Adipose tissue (tissue), 3 donors: ENCODE results near the gene DOCK2. TPM values are rescaled to one million over a fixed set of nuclear protein-coding genes. Genes with fewer than 3 reads are reported as not detected.
"Not testable (repeated sequence)": the region's sequence is repeated elsewhere in the genome, so short reads cannot be mapped to it uniquely, and the experiment has no call there.

ENCODE experiments used
- H3K27ac ChIP-seq: one replicate; pipeline ENCODE4 v1.5.1; 2013; ENCODE audit warnings: low read depth, low read length
- WGBS, 3 donors: extraction: QIAGEN DNeasy Blood & Tissue Kit; methylation state at CpG; one replicate each; pipeline ENCODE4 v1.1.7; 2013; 5-methylcytosine and 5-hydroxymethylcytosine counted together
- polyA plus RNA-seq, 3 donors: library from polyadenylated mRNA; stranded (reverse); fragments of 200-250 nt; gene quantifications; one replicate each; pipeline ENCODE4 v1.2.3, GENCODE V29; 2013
- donor health status: healthy with polysubstance abuse.
- donor health status: Bipolar disorder and iron deficiency.
- donor health status: healthy.

The DOCK2 gene
- polyA plus RNA-seq, 3 donors: 1.3 to 7.0 (median 6.8) TPM

- 72 to 82% (median 77%) methylated on average over 8 of the region's 8 CpGs for WGBS, 3 donors
Observed at GRCh38 chr5:169763376-169764017, 126.4 kb downstream of the DOCK2 start.

DNA sequence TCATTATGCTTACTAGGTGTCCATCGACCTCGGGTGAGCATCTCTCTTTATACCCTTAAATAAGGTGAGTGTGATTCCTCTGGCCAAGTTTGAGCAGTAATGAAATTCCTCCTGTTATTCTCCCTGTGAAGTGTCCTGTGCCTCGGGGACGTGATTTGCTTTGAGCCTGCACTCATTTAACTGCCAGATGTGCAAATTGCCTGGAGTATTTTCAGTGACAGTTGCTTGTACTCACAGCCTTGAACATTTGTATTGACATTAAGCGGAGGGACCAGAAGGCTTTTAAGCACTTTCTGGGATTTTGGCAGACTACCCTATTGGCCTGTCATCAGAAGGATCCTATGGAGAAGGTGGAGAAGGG, 126.9 kb downstream of the DOCK2 start:
- WGBS, 3 donors: 72 to 82% (median 81%) methylated on average over 5 of the region's 5 CpGs
- H3K27ac ChIP-seq: no peak overlapping the region

More at GRCh38 chr5:169763376-169764017, 126.4 kb downstream of the DOCK2 start:
- no peak overlapping the region for H3K27ac ChIP-seq

- 79 to 88% (median 79%) methylated on average over 3 of the region's 3 CpGs for WGBS, 3 donors
- no peak overlapping the region for H3K27ac ChIP-seq
Observed at GRCh38 chr5:169765176-169765996, 128.3 kb downstream of the DOCK2 start.

- 92 to 96% (median 94%) methylated on average over 6 of the region's 6 CpGs for WGBS, 3 donors
- not testable (repeated sequence) for H3K27ac ChIP-seq
Observed at GRCh38 chr5:169766943-169767342, 129.9 kb downstream of the DOCK2 start.

GRCh38 chr5:169767938-169768337, 130.9 kb downstream of the DOCK2 start:
- no peak overlapping the region for H3K27ac ChIP-seq
- WGBS, 3 donors: 33 to 79% (median 69%) methylated on average over 6 of the region's 6 CpGs

- WGBS, 3 donors: 28 to 82% (median 60%) methylated on average over 1 of the region's 1 CpG
- H3K27ac ChIP-seq: no peak overlapping the region
Observed at GRCh38 chr5:169768416-169768815, 131.3 kb downstream of the DOCK2 start.

- WGBS, 3 donors: 58 to 79% (median 64%) methylated on average over 1 of the region's 1 CpG
- no peak overlapping the region for H3K27ac ChIP-seq
Observed at GRCh38 chr5:169770109-169770508, 133.0 kb downstream of the DOCK2 start.

- H3K27ac ChIP-seq: no peak overlapping the region
- 76 to 87% (median 86%) methylated on average over 2 of the region's 2 CpGs for WGBS, 3 donors
Observed at GRCh38 chr5:169772256-169772655, 135.2 kb downstream of the DOCK2 start.

- H3K27ac ChIP-seq: no peak overlapping the region
- WGBS, 3 donors: 64 to 82% (median 73%) methylated on average over 6 of the region's 6 CpGs
Observed at GRCh38 chr5:169772688-169773087, 135.6 kb downstream of the DOCK2 start.

DNA sequence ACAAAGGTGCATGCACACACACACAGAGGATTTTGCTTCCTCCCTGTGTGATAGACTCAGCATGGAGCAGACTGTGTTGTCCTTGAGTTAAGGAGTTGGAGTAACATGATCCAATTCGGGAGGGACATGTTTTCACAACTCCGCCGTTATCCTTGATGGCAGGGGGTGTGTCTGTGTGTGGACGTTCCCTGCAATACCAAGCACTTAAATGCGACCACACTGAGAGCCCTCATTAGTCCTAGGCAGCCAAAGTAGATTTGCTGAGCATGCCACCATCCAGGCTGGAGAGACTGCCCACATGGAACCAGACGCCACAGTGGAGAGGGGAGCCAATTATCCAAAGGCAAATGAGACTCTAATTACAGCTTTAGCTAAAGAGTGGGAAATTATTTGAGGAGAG, 140.1 kb downstream of the DOCK2 start:
- H3K27ac ChIP-seq: no peak overlapping the region
- 59 to 74% (median 60%) methylated on average over 6 of the region's 6 CpGs for WGBS, 3 donors

DNA sequence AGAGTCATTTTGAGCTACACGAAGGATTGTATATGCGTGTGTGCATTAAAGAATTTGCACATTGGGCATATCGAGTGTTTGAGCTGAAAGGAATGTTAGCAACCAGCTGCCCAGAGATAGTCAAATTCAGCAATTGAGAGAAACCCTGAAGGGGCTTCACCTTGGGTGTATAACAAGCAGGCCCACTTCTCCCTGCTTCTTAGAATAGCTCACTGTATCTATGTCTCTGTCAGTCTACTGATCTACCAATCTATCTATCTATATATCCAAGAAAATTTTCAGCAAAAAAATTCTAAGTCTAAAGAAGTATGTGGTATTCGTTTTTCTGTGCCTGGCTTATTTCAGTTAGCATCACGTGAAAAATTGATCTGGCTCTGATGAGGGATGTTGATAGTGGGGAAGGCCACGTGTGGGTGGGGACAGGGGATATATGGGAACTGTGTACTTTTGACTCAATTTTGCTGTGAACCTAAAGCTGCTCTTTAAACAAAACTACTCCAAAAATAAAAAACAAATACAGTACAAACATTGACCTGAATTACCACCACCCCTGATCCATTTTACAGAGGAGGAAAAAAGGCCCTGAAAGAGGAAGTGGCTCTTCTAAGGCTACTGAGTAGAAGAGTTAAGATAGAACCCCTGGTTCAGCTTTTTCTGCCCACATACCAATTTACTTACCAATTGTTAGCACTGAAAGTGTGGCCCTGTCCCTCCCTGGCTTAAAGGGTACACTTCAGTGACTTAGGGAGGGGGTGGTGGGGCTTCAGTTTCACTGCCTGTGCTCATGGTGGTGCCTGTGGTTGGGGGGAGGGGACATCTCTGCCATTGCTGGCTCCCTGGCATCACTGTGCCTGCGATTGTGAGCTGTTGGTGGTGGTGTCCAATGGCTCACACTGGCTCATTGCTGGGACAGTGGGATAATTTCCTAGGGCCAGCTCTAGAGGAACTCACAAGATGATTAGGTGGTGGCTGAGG, 141.8 kb downstream of the DOCK2 start:
- 71 to 82% (median 78%) methylated on average over 7 of the region's 7 CpGs for WGBS, 3 donors
- no peak overlapping the region for H3K27ac ChIP-seq

DNA sequence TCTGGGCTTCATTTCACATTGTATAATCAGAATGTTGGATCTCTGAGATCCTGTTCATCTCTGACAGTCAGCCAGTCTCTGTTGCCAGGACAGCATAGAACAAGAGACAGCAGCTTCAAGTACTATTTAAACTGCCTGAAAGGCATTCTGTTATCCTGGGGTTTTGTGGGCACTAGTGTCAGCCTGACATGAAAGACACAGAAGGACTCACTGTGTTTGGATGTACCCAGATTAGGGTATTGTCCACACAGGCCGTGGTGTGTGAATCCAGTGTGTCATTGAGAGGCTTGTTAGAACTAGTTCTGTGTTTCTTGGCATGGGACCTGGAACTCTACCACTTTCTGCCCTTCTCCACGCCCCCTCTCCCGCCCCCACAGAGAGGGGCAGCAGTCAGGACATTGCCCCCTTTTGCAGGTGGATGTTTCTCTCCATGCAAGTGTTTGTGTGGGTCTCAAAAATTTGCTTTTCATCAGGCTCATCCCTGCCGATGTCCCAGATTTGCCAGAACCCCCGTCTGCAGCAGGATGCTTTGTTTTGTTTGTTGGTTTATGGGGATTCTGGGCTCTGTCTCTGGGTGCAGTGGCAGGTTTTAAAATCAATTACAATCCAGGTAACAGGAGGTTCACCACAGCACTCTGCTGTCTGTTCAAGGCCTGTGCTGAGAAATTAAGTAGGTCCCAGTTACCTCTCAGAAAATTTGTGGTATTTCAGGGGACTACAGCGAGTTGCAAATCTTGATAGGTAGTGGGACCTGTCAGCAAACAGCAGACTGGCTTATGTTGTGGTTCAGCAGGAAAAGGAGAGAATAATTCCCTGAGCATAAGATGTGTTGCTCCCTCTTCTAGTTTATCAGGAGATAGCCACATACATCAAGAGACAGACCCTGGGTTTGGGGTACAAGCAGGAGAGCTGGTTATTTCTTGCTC, 144.6 kb downstream of the DOCK2 start:
- no peak overlapping the region for H3K27ac ChIP-seq
- 76 to 81% (median 77%) methylated on average over 6 of the region's 6 CpGs for WGBS, 3 donors

DNA sequence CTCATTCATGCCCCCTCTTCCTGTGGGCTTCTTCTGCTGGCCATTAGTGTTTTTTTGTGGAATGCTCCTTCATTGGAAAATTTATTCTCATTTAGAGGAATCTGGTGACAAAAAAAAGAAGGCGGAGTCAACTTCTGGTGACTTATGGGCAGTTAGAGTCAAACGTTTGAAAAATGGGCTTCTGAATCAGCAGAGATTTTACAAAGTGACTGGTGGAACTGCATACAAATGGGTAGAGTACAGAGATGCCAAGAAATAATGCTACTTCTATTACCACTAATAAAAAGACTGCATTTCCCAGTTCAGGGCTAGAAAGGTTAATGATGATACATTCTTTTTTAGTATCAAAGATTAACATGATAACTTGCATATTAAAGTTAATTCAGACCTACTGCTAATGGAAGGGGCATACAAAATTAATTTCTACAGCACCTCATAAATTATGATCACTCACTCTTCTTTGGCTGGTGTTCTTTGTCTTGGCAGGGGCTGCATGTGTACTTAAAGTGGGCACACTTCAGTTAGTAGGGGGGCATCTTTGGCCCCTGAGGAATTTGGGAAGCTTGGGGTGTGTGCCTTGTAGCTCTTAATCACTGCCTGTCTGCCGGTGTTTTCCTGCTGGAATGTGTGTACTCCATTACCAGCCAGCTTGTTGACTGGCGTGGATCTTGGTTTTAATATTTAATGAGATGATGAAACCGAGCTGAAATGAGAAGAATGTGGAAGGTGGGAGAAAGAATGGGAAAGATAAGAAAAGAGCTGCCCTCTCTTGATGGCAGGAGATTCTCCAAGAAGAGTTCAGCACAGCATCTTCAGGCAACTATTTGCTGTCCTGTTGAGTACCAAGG, 148.9 kb downstream of the DOCK2 start:
- H3K27ac ChIP-seq: no peak overlapping the region
- WGBS, 3 donors: 63 to 74% (median 64%) methylated on average over 5 of the region's 5 CpGs

GRCh38 chr5:169788168-169788567, 151.1 kb downstream of the DOCK2 start:
- WGBS, 3 donors: 46 to 61% (median 57%) methylated on average over 5 of the region's 5 CpGs
- H3K27ac ChIP-seq: no peak overlapping the region

DNA sequence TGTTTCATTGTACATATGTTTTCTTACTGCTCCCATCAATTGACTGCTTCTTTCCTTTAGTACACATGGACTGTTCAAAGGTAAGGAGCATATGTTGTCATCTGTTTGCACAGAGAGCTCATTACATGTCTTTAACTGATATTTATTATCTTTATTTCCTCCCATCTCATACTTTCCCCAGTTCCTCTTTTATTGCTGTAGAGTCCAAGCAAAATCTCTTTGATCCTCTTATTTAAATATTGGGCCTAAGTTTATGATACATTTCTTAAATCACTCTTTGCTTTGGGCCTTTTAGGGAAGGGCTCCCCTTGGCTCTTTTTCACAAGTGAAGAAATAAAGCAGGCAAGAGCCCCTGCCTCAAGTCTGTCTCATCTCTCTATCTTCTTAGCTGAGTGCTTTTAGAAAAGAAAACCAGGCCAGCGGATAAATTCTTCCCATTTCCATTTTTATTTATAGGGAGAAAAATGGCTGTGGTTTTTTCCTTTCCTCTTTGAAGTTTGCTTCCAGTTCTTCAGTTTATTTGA, 152.4 kb downstream of the DOCK2 start:
- 85 to 95% (median 94%) methylated on average over 1 of the region's 1 CpG for WGBS, 3 donors
- H3K27ac ChIP-seq: no peak overlapping the region

- no peak overlapping the region for H3K27ac ChIP-seq
- WGBS, 3 donors: 63 to 95% (median 90%) methylated on average over 4 of the region's 4 CpGs
Observed at GRCh38 chr5:169791251-169791650, 154.2 kb downstream of the DOCK2 start.

GRCh38 chr5:169795338-169795737, 158.3 kb downstream of the DOCK2 start:
- H3K27ac ChIP-seq: no peak overlapping the region

More at GRCh38 chr5:169795338-169795737, 158.3 kb downstream of the DOCK2 start:
- 76 to 90% (median 90%) methylated on average over 9 of the region's 9 CpGs for WGBS, 3 donors
